ENCODE data around the gene HSD17B1. TPM values are rescaled to one million over a fixed set of nuclear protein-coding genes. Genes with fewer than 3 reads are reported as not detected.

Gene HSD17B1
- total and polyA plus RNA-seq, 2 of the 13 experiments (the other 11 are each of a cell fraction or from before 2014, with no cell fraction given), result 0.54 to 0.93 TPM

GRCh38 chr17:42577532-42578281, 25.0 kb downstream of the HSD17B1 start, which contains the start of gene PSMC3IP (continued):
- TF ChIP-seq HES4 (CRISPR knock-in tag; IDR thresholded peaks at IDR 0.05; ENCODE audit: borderline replicate concordance) (peak; percentile 51; the same call in 1 of the 2 replicates), ZBTB34 (CRISPR knock-in tag; IDR thresholded peaks at IDR 0.05) (no peak; the same call in 1 of the 2 replicates), CREB3 (CRISPR knock-in tag; IDR thresholded peaks at IDR 0.05) (no peak)

- no peaks in the 10 kb centered on the region for H3K9me3 ChIP-seq (ENCODE audit: low read length)
- H3K9ac ChIP-seq (ENCODE audit: insufficient read depth, low read depth, low read length), result peak overlapping the region; percentile 96
- ChIA-PET POLR2A (interaction anchor here (0.6 to 8.5 kb wide), 31 partner anchors 8 to 316 kb away, joined by 3 to 128 read pairs (median 5); partner anchors contain the start of genes BECN1, CNTD1, CNTNAP1 and COA3), CTCF (ENCODE audit: low intra/inter-chr PET ratio, low total read pairs) (interaction anchor here (1.0 to 1.7 kb wide), 5 partner anchors 59 to 185 kb away, joined by 3 to 9 read pairs (median 4); partner anchors contain the start of gene CCR10)
- H3K4me3 ChIP-seq (replicated peaks in 1 of 3; ENCODE audit: insufficient read depth in 1 of 3, low read depth in 2 of 3, low read length in 3 of 3), result peak overlapping the region; percentile 75 to 97 (median 87)
- H3K79me2 ChIP-seq (ENCODE audit: insufficient read depth, low read length), result peaks cover 23% of the 10 kb centered on the region
- no peaks in the 10 kb centered on the region; a peak in 1 of 5 replicates for H3K27me3 ChIP-seq (ENCODE audit: control insufficient read depth in 1 of 2, insufficient read depth in 2 of 2, low read length in 2 of 2)
- H3K4me1 ChIP-seq (ENCODE audit: insufficient read depth, low read length), result peaks cover 33% of the 10 kb centered on the region
- H3K36me3 ChIP-seq (replicated peaks in 1 of 2; ENCODE audit: control insufficient read depth in 1 of 2, insufficient read depth in 2 of 2, low read length in 2 of 2), result peaks cover 25 to 49% of the 10 kb centered on the region in 2 experiments
- H4K20me1 ChIP-seq (ENCODE audit: insufficient read depth, low read length), result no peaks in the 10 kb centered on the region
- ATAC-seq, result peak; percentile 71
- intact Hi-C loops (cut with micrococcal nuclease; ENCODE audit: unreplicated experiment), result loop anchor here (2.0 to 5.0 kb wide), 2 partner anchors 102 to 184 kb away; partner anchors contain the start of genes CCR10 and RAMP2
- peak overlapping the region; percentile 90 for H3K27ac ChIP-seq (ENCODE audit: extremely low read length, insufficient read depth, low read length)
- BruUV-seq (replicated peaks), result no TSS peak
- H3K4me2 ChIP-seq (ENCODE audit: low read depth, low read length), result peak overlapping the region; percentile 99
- DNase-seq (ENCODE audit: low spot score), result peak; percentile 84
- FAIRE-seq, result peak; percentile 68
- WGBS (ENCODE audit: low lambda C conversion rate), result 1% methylated on average over 20 of the region's 20 CpGs
- in situ Hi-C loops (cut with HindIII; ENCODE audit: extremely low pct_ligation_motif_present, low pct_unique_long_range_greater_than_20kb), result no loop called here
- H2AFZ ChIP-seq (ENCODE audit: low read length), result no peak overlapping the region
- TF ChIP-seq POLR2AphosphoS5 (IDR thresholded peaks at IDR 0.05; ENCODE audit: low read depth, low read length) (peak; percentile 25; the same call in 1 of the 2 replicates), ZNF292 (CRISPR knock-in tag; IDR thresholded peaks at IDR 0.05; ENCODE audit: borderline replicate concordance, low read depth) (no peak), TOPORS (CRISPR knock-in tag; IDR thresholded peaks at IDR 0.05) (peak; percentile 55; the same call in 1 of the 2 replicates), POGZ (CRISPR knock-in tag; IDR thresholded peaks at IDR 0.05) (no peak; the same call in 1 of the 2 replicates), NPAS2 (CRISPR knock-in tag; IDR thresholded peaks at IDR 0.05; ENCODE audit: borderline replicate concordance) (0 out of 2 replicates have a peak, but pooled peaks have one; percentile 71), ZNF629 (CRISPR knock-in tag; conservative IDR thresholded peaks at IDR 0.05) (0 out of 2 replicates have a peak, but pooled peaks have one; percentile 5), ZNF83 (CRISPR knock-in tag; IDR thresholded peaks at IDR 0.05; ENCODE audit: borderline replicate concordance) (0 out of 2 replicates have a peak, but pooled peaks have one; percentile 24), GABPA (IDR thresholded peaks at IDR 0.05; ENCODE audit: low read depth, low read length) (0 out of 2 replicates have a peak, but pooled peaks have one; percentile 15), GABPA (CRISPR knock-in tag; IDR thresholded peaks at IDR 0.05; ENCODE audit: low read depth) (no peak), ASH2L (IDR thresholded peaks at IDR 0.05; ENCODE audit: insufficient read length, low read depth, low read length) (peak; percentile 6), UBTF (CRISPR knock-in tag; IDR thresholded peaks at IDR 0.05) (peak; percentile 2; the same call in 1 of the 2 replicates)
Measured at GRCh38 chr17:42578282-42578869, 25.7 kb downstream of the HSD17B1 start.
